HT-29 (cell line): ENCODE measurements around the gene VAT1. TPM values are rescaled to one million over a fixed set of nuclear protein-coding genes. Genes with fewer than 3 reads are reported as not detected.
"Not testable (repeated sequence)": the region's sequence is repeated elsewhere in the genome, so short reads cannot be mapped to it uniquely, and the experiment has no call there.

ENCODE experiments used
- DNase-seq: peaks from one replicate; pipeline ENCODE4 v3.0.0-alpha.2; 2015; ENCODE audit warnings: low spot score
- total RNA-seq: library from RNA; depleted of rRNA; stranded (reverse); fragments of >200 nt; shearing (Covaris generic); gene quantifications from 2 replicates; pipeline ENCODE4 v1.2.3, GENCODE V29; 2014; rRNA removed

The VAT1 gene
- 83.7 and 106 TPM in 2 replicates for total RNA-seq

- peak; percentile 84 for DNase-seq
Measured at GRCh38 chr17:43021741-43022512, at the start of gene VAT1. Gene VAT1, minus strand, starts transcription at chr17:43022385. Its CDS starts 63 bp downstream, at chr17:43022322.

- DNase-seq: no peak
Measured at GRCh38 chr17:43070872-43071271, 48.7 kb upstream of the VAT1 start.

DNA sequence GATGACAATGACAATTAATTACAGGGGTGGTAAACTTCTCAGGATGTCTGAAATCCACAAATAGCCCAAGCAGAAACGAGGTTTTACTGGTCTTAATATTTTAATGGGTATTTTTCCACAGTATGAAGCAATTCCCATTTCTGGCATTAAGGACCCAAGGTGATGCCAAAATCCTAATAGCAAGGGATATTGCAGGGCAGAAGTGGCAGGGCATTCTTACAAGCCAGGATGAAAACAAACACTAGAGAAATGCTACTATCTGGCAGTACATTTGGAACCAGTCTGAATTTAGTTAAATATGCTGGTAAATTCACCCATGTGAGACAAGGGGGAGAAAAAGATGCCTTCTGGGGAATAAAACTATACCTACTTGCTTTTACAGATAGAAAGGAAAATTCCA lies 48.1 kb upstream of the VAT1 start:
- DNase-seq: no peak

DNA sequence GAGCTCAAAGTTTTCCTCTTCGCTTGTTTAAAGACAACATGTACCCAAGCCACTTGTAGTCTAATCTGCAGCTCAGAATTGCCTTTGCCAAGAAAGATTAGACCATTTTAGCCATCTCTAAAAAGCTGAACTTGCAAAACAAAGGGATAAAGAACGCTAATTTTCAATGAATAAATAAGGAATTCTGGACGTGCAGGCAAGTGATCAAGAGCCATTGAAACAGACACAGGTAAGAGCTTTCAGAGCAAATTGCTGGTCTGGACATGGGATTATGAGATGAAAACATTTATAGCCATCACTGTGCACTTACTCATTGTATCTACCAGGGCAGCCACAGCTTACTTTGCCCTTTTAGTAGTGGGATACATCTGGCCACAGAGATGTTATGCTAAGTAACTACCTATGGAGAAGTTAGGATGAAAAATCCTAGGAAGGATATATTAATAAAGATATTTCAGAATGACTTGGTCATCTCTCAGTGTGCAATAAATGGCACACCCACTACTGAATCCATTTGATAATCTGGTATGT lies 47.2 kb upstream of the VAT1 start:
- no peak for DNase-seq

GRCh38 chr17:43068570-43069367 lies 46.6 kb upstream of the VAT1 start:
- no peak for DNase-seq

- DNase-seq: no peak
Measured at GRCh38 chr17:43062984-43063638, 40.9 kb upstream of the VAT1 start.

GRCh38 chr17:43056051-43056450 lies 33.9 kb upstream of the VAT1 start:
- DNase-seq: no peak

GRCh38 chr17:43053008-43053407 lies 30.8 kb upstream of the VAT1 start:
- DNase-seq: not testable (repeated sequence)

DNA sequence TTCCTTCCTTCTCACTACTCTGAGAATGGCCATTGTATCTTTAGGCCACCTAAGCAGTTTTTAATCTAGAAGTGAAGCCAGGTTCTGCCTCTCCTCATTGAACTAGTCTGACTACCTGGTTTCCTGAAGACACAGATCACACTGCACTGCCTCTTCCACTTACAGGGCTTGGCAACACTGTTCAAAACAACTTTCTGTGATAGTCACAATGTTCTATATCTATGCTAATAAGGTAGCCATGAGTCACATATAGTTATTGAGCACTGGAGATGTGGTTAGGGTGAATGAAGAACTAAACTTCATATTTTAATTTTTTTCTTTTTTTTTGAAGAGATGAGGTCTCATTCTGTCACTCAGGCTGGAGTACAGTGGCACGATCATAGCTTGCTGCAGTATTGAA lies 29.8 kb upstream of the VAT1 start:
- DNase-seq: no peak

- no peak for DNase-seq
Measured at GRCh38 chr17:43044024-43044423, 21.8 kb upstream of the VAT1 start.

DNA sequence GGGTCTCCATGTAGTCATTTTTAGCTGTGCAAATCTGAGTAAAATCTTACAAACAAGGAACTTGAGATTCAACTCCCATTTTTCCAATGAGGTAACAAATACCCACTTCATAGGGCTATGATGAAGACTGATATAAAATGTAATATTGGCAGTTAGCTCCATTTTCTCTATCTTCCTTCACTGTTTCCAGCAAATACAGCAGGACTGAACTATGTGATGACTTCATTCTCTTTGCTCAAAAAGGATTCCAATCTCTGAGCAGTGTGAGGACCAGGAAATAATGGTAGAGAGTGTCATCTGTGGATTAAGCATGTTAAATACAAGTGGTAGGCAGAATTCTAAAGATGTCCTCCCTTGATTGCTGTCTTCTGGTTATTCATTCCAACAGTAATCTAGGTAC lies 21.1 kb upstream of the VAT1 start:
- DNase-seq: no peak

DNA sequence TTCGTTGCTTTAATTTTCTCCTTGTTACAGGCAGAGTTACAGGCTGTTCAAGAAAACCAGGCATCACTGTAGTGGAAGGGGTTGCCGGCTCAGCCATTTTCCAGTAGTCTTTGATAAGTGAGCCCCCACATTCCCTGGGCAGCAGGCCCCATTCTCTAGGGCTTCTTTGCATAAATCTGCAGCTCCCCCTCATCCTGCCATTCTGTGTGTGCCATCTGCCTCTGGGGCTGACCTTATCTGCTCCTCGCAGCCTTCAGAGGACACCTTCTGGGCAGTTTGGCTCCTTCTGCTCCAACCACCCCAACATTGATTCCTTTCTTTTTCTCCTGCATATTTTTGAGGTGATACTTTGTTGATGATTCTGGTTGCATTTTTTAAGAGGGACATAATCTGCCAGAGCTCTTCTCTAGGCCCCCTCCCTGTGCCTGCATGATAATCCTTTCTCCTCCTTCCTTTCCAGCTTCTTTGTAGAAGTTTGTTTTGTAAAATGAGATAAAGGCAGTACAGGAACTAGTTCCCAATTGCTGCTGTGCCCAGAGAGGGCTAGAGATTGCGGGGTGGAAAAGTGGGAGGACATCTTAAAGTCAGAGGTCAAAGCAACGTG lies 19.9 kb upstream of the VAT1 start:
- DNase-seq: no peak

DNA sequence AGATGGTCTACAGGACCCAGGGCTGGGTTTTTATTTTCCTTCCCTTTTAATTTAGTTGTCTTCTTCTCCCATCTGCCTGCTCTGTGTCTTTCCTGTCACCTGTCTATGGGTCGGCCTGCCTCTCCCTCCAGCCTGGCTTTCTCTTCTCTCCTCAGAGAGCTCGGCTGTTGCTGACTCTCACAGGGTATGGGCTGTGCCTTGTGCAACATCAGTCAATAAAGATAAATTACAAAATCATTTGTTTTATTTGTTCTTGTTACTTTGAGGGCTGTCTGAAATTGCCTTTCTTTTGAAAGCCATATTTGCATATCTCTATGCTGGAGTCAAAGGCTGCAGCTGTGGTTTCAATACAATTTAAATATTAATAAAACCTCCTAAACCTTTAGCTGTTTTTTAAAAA lies 18.5 kb upstream of the VAT1 start:
- no peak for DNase-seq

DNA sequence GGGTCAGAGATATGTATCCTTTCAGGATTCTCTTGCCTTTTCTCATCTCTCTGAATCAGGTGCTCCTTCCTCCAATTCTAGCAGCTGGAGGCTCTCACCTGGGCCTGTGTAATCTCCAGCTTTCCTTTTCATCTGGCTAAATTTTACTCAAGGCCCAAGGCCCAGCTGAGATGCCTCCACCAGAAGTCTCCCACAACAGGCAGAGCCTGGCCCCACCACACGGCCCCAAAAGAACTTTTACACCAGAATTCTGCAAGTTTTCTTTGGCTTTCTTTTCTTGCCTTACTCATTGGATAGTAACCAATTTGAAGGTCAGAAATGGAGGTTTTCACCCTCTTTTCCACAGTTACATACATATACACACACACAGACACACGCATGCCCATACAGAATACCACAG lies 17.5 kb upstream of the VAT1 start:
- DNase-seq: no peak

DNA sequence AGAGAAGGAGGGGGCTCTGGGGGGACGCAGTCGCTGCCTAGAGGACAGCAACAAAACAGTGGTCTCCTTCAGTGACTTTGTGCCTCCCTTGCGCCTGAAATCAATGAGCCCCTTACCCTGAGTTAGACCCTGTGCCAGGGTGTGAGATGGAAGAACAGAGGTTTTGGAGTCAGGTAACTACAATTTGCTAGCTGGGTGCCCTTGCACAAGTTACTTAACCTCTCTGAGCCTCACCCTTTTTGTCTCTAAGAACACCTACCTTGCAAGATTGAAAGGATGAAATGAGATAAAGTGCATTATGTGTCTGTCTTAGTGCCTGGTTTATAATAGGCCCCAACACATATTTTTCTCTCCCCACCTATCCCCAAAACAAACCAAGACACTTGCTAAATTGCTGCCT lies 12.7 kb upstream of the VAT1 start:
- DNase-seq: no peak

DNA sequence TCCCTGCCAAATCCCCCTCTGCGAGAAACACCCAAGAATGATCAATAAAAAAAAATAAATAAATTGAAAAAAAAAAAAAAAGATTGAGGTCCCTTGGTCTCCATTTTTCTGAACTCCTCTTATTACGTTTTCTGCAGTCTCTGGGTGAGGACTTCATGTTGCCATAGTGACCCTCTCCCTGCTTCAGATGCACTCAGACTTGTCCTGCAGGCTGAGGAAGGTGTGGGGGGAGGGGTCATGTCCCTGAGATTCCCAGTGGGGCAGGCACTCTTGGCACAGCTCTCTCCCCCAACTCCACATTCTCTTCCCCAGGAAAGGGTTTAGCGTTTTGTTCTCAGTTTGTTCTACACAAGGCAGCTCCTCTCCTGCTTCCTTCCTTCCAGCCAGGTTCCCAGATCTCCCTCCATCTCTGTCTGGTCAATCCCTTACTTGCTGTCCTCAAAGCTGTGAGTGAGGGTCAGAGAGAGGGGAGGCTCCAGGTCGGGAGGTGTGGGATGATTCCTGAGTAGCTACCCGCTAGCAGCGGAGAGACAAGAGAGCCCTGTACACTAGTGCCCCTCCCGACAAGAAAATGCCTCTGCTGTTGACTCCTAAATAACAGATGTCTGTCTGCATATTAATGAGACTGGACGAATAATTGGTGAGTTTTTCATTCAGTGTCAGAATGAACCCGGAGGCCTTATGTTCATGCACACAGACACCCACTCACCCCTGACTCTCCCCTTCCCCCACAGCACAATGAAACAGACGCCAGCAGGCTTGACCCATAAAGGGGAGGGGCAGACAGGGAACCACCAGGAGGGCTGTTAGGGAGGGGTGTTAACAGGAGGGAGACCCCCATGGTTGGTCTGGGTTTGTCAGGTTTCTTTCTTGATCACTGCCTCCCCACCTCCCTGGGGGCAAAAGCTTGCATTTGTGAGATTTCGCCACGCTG lies 12.0 kb upstream of the VAT1 start:
- no peak for DNase-seq

GRCh38 chr17:43031666-43032065 lies 9.5 kb upstream of the VAT1 start:
- DNase-seq: no peak

DNA sequence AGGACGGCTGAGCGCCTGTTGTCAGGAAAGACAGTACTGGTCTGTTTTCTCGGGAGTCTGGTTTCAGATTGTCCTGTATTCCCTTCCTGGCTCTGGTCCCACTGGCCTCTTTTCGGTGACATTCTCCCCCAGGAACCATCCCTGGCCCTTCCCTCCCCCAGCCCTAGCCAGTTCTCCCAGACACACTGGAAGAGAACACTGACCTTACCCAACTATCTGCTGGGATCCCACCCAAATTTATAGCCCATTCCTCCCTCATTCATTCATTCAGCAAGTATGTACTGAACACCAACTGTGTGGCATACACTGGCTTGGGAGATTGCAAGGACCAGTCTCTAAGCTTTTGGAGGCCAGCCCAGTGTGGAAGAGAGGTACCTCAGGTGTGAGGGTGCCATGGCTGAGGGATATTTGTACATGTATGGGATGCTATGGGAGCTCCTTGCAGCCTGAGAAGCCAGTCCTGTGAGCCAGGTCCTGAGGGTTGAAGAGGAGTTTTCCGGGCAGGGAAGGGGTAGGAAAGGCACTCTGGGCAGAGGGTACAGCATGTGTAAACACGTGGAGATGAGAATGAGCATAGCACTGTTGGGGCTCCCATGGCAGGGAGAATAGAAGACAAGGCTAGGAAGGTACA lies 8.1 kb upstream of the VAT1 start:
- no peak for DNase-seq

GRCh38 chr17:43028221-43028861 lies 6.2 kb upstream of the VAT1 start:
- DNase-seq: no peak
